ENCODE measurements around the gene DGKD.

DNA sequence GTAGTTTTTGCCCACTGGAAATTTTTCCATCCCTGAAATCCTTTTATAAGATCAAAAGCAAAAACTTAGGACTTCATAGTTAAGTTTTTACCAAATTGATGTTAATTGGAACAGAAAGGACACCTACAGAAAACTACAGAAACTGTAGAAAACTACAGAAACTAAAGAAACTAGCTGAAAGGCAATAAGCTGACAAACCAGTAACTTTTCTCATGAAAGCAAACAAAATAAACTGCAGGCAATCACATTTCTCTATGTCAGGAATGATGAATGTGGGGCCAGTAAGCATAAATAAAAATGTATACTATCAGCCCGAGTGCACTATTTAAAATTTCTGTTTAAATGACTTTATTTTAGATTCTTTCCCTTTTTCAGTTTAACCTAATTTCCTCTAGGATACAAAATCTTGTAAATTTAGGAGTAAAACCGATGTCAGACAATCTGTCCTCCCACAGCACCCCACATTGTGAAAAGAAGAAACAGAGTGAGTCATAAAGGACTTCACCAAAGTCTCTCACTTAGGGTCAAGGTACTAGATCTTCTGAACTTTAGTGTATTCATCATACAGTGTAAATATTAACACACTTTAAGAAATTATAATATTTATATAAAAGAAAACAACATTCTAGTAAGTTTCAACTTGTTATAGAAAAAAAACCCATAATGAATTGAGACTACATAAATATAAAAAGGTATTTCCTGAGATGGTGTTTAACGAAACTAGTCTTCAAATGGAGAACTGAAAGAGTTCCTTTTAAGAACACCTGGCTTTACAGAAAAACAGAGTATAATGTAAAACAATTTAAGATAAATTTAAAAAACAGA, 165.7 kb downstream of the DGKD start:
- TF ChIP-seq GATA2 (IDR thresholded peaks at IDR 0.05; ENCODE audit: low read depth, low read length) (no peak), GATA3 (IDR thresholded peaks at IDR 0.05; ENCODE audit: low read depth, low read length) (no peak)

Data from SH-SY5Y (cell line).